ENCODE results near the gene IL17D.
A peak's percentile ranks its signal among the peaks of the same experiment; 100 is the strongest.
"Not testable (repeated sequence)": the region's sequence is repeated elsewhere in the genome, so short reads cannot be mapped to it uniquely, and the experiment has no call there.

IL17D gene, protein sequence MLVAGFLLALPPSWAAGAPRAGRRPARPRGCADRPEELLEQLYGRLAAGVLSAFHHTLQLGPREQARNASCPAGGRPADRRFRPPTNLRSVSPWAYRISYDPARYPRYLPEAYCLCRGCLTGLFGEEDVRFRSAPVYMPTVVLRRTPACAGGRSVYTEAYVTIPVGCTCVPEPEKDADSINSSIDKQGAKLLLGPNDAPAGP
- total RNA-seq: 0 to 0.65 (median 0.06) reads per million in 18 experiments

DNA sequence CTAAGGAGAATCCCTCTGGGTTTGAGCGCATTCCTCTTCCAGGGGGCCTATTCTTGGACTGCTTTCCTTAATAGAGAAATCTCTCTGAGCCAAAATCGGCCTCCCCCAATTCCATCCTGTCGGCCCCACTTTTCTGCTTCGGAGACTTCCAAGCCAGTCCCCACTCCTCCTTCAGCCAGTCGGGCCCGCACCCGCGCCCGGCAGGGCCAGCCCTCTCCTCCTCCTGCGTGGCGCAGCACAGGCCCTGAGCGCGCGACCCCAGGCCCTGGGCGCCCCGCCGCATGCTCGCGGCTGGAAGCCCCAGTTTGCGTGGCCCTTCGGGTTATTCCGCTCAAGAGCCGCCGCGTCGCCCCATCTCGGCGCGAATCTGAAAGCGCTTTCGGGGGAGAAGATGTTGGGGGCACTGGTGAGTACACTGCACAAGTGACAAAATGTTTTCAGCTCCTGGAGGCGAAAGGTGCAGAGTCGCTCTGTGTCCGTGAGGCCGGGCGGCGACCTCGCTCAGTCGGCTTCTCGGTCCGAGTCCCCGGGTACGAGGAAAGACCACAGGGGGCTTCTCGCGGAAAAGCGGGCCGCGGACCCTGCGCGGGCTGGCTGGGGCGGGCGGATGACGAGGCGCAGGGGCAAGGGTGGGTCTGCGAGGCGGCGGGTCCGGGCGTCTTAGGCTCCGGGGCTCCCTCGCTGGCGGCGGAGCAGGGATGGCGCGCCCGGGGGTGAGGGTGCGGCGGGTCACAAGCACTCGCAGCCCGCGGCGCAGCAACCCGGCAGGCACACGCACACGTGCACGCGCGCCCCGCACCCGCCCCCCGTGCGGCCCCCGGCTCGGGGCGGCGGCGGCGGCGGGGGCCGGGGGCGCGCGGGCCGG is at the start of gene IL17D:
Gene IL17D (plus strand): TSS at position 785 of the 865 bp plus-strand sequence. CDS start 303 bp downstream, outside the sequence.
- no peak for DNase-seq

GRCh38 chr13:20654156-20654555 is 49.3 kb upstream of the IL17D start:
- DNase-seq: no peak

DNA sequence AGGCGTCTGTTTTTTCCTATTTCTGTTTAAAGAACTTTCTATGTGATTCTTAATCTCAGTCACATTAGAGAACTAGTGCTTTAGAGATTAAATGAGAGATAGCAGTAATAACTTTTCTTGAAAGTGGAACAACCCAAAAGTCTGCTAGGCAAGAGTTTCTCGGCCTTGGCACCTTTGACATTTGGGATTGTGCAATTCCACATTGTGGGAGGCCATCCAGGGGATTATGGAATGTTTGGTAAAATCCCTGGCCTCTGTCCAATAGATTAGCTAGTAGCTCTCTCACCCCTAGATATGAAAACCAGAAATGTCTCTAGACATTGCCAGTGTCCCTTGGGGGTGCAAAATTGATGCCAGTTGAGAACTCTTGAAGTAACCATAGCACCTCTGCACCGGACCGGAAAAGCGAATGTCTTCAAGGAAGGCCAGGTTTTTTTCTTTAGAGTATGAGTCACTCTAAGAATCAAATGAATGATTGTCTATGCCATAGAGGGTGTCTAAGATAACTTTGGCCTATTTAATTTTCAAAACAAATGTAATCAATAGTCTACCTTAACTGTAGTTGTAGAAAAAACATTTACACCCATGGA is 45.0 kb upstream of the IL17D start:
- no peak for DNase-seq

GRCh38 chr13:20664351-20664750 is 39.1 kb upstream of the IL17D start:
- no peak for DNase-seq

DNA sequence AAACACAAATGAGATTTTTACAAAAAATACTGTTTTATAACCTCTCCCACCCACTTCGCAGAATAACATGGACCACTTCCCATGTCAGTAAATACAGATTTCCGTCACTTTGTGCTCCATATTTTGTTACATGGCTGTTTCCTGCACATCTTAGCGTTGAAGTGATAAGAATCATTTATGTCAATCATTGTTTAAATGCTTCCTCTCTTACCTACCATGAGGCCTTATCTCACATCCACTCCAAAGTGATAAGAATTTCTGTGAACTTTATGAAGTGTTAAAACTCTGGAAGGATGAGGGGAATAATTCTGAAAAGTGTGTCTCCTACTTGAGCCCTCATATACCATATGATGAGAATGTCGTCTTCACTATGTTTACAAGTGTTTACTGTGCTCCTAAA is 36.6 kb upstream of the IL17D start:
- no peak for DNase-seq

DNA sequence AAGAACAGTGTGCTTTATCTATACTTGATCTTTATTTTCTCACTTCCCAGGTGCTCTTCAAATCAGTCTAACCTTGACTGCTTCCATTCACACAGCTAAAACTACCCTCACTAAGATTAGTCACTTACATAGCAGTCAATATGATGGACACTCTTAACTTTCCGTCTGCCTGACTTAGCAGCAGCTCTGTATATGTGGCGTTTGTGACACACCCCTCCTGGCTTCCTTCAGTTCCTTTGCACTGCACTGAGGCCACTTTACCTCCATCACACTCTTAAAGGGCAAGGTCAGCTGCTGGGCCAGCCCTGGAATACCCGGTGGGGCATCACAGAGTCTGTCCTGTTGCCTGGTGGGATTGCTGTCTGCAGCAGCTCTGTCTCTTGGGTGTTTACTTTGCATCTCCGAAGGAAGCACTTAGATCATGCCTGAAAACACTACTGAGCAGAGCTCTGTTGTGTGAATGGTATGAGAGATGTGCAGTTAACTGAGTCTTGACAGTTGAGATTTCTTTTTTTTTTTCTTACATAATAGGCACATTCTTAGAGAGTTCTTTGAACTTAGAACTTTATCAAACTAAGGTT is 35.6 kb upstream of the IL17D start:
- DNase-seq: no peak

DNA sequence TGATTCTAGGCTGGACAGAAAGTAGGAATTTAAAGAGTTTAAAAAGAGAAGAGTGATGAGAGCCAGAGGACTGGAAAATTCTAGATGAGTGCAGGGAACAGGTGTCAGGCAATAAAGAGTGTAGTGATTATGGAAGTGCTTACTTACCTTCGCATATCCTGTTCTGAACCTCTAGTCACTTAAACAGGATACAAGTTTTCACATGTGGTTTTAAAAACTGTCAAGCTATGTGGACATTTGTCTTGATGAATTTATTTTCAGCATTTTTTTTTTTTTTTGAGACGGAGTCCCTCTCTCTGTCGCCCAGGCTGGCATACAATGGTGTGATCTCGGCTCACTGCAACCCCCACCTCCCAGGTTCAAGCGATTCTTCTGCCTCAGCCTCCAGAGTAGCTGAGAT is 34.3 kb upstream of the IL17D start:
- no peak for DNase-seq

DNA sequence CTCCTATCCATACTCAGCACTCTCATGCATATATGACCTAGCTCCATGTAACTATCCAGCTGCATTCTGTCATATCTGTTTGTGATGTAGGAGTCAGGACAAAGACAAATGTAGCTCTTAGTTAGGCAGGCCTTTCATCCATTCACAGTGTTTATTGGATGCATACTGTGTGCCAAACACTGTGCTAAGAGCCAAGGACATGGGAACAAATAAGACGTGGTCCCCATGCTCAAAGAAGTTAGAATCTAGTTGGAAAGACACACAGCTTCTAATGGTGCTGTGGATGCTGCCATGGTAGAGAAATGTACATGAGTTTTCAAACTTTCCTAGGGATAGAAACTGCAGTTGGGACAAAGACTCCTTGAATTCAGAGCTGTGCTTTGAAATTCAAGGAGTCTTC is 31.7 kb upstream of the IL17D start:
- no peak for DNase-seq

DNA sequence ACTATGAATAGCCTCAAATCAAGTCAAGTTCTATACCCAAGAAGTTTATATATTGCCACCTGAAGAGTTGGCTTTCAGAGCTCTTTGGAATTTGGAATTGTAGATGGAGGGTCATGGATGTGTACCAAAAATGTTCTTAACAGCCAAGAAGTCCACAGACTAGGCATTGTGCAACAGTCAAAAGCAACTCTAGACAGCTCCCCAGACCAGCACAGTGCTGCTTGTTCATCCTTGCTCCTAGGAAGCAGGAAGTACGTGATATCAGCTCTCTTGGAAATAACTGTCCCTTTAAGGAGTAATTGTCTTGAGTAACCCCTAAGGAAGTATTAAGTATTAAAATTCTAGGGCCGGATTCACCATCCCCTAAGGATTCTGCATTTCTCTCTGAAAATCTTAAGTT is 30.7 kb upstream of the IL17D start:
- DNase-seq: no peak

DNA sequence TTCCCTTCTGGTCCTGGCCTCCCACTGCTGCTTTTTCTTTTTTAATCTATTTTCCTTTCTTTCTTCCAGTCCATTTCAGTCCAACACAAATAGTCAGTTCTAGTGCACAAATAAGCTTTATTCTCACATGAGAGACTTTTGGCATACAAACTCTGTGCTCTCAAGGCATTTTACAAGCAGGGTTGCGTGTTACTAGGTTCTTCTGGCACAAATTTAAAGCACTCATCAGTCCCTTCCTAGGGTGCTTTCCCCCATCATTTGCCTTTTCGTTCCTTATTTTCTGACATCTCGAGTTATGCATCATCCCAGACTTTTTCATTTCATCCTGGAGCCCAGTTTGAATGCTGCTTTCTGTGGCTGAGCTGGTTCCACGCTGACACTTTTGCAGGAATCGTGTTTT is 29.8 kb upstream of the IL17D start:
- DNase-seq: no peak

DNA sequence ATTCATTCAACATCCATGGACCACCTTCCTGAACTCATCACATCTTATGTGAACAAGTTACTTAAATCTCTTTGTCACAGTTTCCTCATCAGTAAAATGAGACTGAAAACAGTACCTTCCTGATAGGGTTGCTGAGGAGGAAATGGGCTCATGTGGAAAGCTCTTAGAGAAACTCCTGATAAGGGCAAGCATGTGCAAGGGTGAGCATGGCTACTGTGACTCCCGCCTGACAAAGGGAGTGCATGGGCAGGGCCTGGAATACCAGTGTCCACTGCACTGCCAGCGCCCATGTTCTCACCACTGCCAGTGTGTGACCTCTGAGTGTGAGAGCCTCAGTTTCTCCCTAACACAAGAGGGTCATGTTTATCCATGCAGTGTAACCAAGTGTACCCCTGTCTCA is 27.3 kb upstream of the IL17D start:
- DNase-seq: no peak

DNA sequence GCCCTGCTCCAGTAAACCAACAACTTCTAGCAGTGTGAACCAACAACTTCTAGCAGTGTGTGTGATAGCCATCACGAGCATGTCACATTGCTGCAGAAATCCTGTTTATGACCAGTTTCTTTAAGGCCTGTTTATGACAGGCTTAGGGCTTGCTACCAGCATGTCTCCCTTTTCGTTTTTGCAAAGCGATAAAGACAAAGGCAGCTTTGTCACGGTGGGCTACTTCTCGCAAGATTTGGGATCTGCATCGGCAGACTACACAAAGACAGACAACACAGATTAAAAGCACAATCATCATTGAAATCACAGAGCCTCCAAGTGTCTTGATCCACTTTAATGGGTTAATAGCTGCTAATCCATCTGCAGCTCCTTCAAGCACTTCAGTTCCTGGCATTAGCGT is 24.9 kb upstream of the IL17D start:
- not testable (repeated sequence) for DNase-seq

DNA sequence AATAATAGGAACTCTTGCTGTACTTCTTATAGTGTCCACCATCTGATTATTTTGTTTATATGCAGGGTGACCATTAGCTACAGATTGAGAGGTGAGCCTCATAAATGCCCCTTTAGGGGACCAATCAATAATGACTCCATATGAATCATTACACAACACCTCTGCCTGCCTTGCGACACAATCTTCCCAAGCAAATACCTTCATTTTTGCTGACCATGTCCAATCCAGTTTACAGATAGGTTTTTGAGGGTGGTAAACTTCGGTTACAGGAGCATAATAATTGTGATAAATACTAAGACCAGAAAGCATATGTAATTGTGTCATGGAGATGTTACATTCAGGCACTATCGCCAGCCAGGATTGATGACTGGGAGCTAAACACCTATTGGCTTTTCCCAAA is 23.6 kb upstream of the IL17D start:
- no peak for DNase-seq

GRCh38 chr13:20680416-20681080 is 23.0 kb upstream of the IL17D start:
- no peak for DNase-seq

DNA sequence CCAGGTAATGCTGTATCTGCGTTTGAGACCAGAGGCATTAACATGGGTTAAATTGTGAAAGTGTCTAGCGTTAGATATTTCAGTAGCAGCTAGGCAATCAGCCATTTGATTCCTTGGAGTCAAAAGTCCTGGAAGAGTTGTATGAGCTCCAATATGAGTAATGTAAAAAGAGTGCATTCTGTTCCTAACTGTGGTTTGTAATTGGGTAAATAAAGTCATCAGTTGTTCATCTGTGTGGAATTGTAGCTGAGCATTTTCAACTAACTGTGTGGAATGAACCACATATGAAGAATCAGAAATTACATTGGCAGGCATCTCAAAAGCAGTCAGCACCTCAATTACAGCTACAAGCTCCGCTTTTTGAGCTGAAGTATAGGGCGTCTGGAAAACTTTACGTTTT is 22.0 kb upstream of the IL17D start:
- not testable (repeated sequence) for DNase-seq

- DNase-seq: no peak
Observed at GRCh38 chr13:20682061-20682460, 21.4 kb upstream of the IL17D start.

DNA sequence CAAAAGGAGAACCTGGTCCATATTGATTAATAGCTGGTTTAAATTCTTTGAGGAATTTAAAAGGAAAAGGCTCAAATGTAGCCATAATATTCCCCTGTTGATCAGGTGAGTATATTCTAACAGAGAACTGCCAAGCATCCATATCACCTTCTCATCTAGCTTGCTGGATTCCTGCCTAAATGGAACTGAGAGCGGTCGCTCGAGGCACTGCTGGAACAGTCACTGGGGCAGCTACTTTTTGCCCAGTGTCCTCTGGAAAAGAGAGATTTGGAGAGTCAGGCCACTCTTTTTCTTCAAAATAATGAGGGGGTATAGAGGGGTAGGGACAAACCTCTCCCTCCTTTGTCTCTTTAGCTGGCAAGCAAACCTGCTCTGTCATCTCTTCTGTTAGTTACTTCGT is 19.5 kb upstream of the IL17D start:
- no peak for DNase-seq

GRCh38 chr13:20684546-20684945 is 19.0 kb upstream of the IL17D start:
- peak; percentile 7 to 60 for DNase-seq

GRCh38 chr13:20685092-20685491 is 18.4 kb upstream of the IL17D start:
- no peak for DNase-seq

GRCh38 chr13:20686167-20686566 is 17.3 kb upstream of the IL17D start:
- no peak for DNase-seq

GRCh38 chr13:20686863-20687579 is 16.5 kb upstream of the IL17D start:
- no peak for DNase-seq

GRCh38 chr13:20689291-20689690 is 14.2 kb upstream of the IL17D start:
- no peak for DNase-seq

Data from inflammatory macrophage (primary cell).